ENCODE data around the gene EPHA10.

The EPHA10 gene

DNA sequence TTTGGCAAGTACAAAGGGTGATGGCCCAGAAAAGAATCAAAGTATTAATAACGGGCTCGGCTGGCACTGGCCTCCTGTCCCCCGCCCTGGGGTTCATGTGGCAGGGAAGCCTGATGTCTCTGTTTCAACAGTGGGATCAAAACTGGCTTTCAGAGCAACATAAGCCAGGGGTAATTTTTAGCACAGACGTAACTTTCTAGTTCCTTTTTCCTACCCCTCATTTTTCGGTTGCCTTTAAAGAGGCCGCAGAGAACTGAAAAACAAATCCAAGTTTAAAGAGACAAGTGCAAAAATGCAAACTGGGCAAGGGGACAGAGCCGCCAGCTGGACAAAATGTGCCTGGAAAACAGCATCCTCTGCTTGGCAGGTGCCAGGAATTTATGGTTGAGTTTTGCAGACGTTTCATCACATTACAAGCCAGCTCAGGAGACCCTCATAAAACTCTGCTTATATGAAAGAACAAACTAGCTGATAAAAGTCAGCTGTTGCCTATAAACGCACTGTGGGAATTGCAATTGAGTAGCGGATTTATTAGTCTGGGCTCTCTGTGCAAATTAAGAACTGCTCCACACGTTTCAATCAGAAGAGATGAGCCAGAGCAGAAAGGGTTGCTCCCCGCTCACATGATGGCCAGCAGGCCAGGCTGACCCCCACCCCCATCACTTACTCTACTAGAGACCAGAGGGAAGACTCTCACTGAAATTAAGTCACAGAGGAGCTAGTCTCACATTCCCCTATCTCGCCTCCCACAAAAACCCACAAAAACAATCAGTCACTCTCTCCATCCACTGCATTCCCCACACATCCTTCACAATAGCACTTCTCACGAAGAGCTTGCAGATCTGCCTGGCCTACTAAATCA is 88.4 kb downstream of the EPHA10 start:
- Mint-ChIP-seq H3K27ac (peak overlapping the region; percentile 79), H3K27me3 (peaks cover 3% of the 10 kb centered on the region), H3K36me3 (ENCODE audit: low read depth) (peaks cover 6% of the 10 kb centered on the region), H3K9me3 (no peaks in the 10 kb centered on the region), H3K4me3 (no peak overlapping the region), H3K4me1 (ENCODE audit: low read depth) (peaks cover 22% of the 10 kb centered on the region)
- intact Hi-C loops (cut with micrococcal nuclease), result no loop called here

GRCh38 chr1:37673920-37674319 is 91.0 kb downstream of the EPHA10 start:
- intact Hi-C loops (cut with micrococcal nuclease), result no loop called here
- no peaks in the 10 kb centered on the region for H3K9me3 Mint-ChIP-seq
- H3K36me3 Mint-ChIP-seq (ENCODE audit: low read depth), result no peaks in the 10 kb centered on the region
- H3K4me3 Mint-ChIP-seq, result no peak overlapping the region
- peaks cover 4% of the 10 kb centered on the region for H3K27me3 Mint-ChIP-seq
- no peak overlapping the region for H3K27ac Mint-ChIP-seq
- peaks cover 22% of the 10 kb centered on the region for H3K4me1 Mint-ChIP-seq (ENCODE audit: low read depth)

DNA sequence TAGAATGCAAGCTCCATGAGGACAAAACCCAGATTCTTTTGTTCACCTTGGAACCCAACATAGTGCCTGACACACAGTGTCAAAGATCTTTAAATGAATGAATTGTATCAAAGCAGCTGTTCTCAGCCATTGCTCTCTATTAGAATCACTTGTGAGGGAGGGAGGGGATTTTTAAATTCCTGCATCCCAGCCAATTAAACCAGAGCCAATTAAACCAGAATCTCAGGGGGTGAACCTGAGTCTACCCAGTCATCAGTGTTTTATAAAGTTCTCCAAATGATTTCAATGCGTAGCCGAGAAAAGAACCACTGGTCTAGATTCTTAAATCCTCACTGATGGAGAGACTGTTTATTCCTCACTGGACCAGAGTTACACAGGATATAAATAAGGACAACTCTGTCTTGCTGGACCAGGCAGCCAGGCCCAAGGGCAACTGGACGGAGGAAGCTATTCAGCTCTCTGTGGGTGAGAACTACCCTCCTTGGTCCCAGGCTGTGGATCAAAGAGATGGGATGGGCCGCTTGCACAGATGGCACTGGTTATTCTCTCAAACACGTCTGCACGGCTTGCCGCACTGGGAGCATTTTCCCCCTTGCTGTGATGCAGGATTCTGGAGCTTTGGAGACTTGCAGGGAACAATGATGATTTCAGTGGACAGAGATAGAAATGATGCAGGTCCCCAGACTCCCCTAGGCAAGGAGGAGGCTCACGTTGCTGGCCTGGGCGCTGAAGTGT is 92.6 kb downstream of the EPHA10 start:
- H3K9me3 Mint-ChIP-seq, result no peaks in the 10 kb centered on the region
- intact Hi-C loops (cut with micrococcal nuclease), result no loop called here
- no peak overlapping the region for H3K27ac Mint-ChIP-seq
- no peaks in the 10 kb centered on the region for H3K36me3 Mint-ChIP-seq (ENCODE audit: low read depth)
- H3K4me3 Mint-ChIP-seq, result no peak overlapping the region
- peaks cover 4% of the 10 kb centered on the region for H3K27me3 Mint-ChIP-seq
- H3K4me1 Mint-ChIP-seq (ENCODE audit: low read depth), result peaks cover 22% of the 10 kb centered on the region

GRCh38 chr1:37671261-37671660 is 93.7 kb downstream of the EPHA10 start:
- Mint-ChIP-seq H3K4me3 (no peak overlapping the region), H3K27ac (no peak overlapping the region), H3K36me3 (ENCODE audit: low read depth) (no peaks in the 10 kb centered on the region), H3K9me3 (no peaks in the 10 kb centered on the region), H3K4me1 (ENCODE audit: low read depth) (peaks cover 12% of the 10 kb centered on the region), H3K27me3 (peaks cover 4% of the 10 kb centered on the region)
- intact Hi-C loops (cut with micrococcal nuclease), result no loop called here

- Mint-ChIP-seq H3K27me3 (peaks cover 4% of the 10 kb centered on the region), H3K4me1 (ENCODE audit: low read depth) (peaks cover under 1% of the 10 kb centered on the region), H3K9me3 (no peaks in the 10 kb centered on the region), H3K4me3 (no peak overlapping the region), H3K36me3 (ENCODE audit: low read depth) (no peaks in the 10 kb centered on the region), H3K27ac (no peak overlapping the region)
- intact Hi-C loops (cut with micrococcal nuclease), result no loop called here
Observed at GRCh38 chr1:37670133-37670532, 94.8 kb downstream of the EPHA10 start.

DNA sequence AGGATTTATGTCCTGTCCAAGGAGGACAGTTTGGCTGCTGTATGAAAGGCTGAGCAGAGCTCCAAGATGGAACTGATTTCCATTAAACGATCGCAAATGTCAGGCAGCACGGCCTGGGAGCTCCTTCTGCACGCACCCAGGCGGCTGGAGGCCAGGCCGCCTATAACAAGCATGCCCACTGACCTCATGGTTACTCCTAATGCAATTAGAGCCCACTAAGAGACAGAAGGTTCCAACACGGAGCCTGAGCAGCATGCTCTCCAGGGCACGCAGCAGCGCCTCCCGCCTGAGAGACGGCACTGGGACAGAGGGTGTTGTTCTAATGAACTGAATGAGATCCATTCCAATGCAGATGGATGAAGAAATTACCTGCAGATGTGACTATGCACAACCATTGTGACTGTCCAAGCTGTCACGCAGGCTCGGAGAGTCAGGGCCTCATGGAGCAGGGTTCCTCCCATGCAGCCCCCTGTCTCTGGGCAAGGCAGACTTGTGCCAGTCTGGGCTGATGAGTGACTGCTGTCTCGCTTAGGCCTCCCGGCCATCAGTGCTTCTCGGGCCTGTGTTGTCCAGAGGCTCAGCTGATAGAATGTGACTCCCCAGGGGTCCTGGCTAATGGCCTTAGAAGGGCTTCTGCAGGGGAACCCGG is 97.8 kb downstream of the EPHA10 start:
- intact Hi-C loops (cut with micrococcal nuclease), result no loop called here
- Mint-ChIP-seq H3K27ac (no peak overlapping the region), H3K4me1 (ENCODE audit: low read depth) (no peaks in the 10 kb centered on the region), H3K4me3 (no peak overlapping the region), H3K9me3 (no peaks in the 10 kb centered on the region), H3K27me3 (peaks cover 3% of the 10 kb centered on the region), H3K36me3 (ENCODE audit: low read depth) (no peaks in the 10 kb centered on the region)

DNA sequence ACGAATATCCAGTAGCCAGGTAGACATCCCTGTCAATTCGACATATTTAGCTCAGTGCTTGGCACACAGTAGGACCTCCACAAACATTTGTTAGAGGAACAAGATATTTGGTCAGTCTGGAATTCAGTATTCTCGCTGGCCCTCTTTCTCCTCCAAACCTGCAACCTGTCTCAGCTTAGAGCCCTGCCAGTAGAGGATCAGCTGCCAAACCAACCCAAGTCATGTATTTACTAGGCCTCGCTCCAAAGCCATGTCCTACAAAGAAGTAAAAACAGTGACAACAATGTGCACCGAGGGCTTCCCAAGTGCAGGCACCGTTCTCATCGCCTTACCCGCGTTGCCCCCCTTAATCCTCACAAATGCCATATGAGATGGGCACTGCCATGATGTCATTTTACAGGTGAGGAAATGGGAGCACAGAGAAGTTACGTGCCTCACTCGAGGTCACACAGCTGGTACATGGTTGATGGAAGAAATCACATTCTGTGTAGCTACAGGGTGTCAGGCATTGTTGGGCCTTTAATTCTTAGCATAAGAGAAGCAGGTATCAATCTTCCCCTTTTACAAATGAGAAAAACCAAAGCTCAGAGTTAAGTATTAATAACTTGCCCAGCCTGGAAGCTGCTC is 98.6 kb downstream of the EPHA10 start:
- no peak overlapping the region for H3K27ac Mint-ChIP-seq
- no peak overlapping the region for H3K4me3 Mint-ChIP-seq
- no peaks in the 10 kb centered on the region for H3K9me3 Mint-ChIP-seq
- intact Hi-C loops (cut with micrococcal nuclease), result no loop called here
- no peaks in the 10 kb centered on the region for H3K27me3 Mint-ChIP-seq
- no peaks in the 10 kb centered on the region for H3K36me3 Mint-ChIP-seq (ENCODE audit: low read depth)
- H3K4me1 Mint-ChIP-seq (ENCODE audit: low read depth), result no peaks in the 10 kb centered on the region

Measured in dendritic cell treated with granulocyte-macrophage colony-stimulating factor and Interleukin-4, amounts not matched to agents 40 ng/mL and 50 ng/mL, for 4 days (primary cell).